KOPT-K1 (cell line): Measurements from ENCODE around the gene CCDC85B.

Experiments used
- H3K27ac ChIP-seq: fragments of 200-600 bp; sonication (generic); 2 replicates; pipeline ENCODE4 v1.5.1; 2016; ENCODE audit warnings: antibody characterized with exemption, mild to moderate bottlenecking, low read depth, low read length; ENCODE audit not compliant: poor library complexity, severe bottlenecking
- H3K36me3 ChIP-seq: fragments of 200-600 bp; sonication (generic); 2 replicates; pipeline ENCODE4 v1.5.1; 2017; ENCODE audit warnings: antibody characterized with exemption, mild to moderate bottlenecking, low read length, moderate library complexity; ENCODE audit not compliant: insufficient read depth
- H3K9me3 ChIP-seq: fragments of 200-600 bp; sonication (generic); 2 replicates; pipeline ENCODE4 v1.5.1; 2017; ENCODE audit warnings: antibody characterized with exemption, low read length, mild to moderate bottlenecking; ENCODE audit not compliant: insufficient read depth, poor library complexity, severe bottlenecking

CCDC85B gene

DNA sequence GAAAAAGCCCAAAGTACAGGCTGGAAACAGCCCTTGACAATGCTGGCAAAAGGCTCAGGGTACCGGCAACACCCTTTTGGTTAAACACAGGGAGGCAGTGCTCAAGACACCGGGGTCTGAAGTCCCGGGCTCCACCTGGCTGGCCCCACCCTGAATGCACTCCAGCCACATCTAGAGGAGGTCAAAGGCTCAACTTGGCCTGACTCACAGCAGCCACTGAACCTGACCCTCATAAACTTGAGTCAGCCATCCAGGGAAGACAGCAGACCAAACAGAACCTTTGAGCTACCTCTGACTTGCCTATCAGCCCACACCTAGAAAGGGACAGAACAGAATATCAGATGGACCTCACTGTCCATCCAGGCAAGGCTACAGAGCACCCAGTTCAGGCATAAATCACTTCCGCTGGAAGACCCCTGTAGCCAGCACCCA lies 36.3 kb upstream of the CCDC85B start:
- no peak overlapping the region for H3K27ac ChIP-seq
- H3K9me3 ChIP-seq: peaks cover 4% of the 10 kb centered on the region
- peaks cover 62% of the 10 kb centered on the region for H3K36me3 ChIP-seq

DNA sequence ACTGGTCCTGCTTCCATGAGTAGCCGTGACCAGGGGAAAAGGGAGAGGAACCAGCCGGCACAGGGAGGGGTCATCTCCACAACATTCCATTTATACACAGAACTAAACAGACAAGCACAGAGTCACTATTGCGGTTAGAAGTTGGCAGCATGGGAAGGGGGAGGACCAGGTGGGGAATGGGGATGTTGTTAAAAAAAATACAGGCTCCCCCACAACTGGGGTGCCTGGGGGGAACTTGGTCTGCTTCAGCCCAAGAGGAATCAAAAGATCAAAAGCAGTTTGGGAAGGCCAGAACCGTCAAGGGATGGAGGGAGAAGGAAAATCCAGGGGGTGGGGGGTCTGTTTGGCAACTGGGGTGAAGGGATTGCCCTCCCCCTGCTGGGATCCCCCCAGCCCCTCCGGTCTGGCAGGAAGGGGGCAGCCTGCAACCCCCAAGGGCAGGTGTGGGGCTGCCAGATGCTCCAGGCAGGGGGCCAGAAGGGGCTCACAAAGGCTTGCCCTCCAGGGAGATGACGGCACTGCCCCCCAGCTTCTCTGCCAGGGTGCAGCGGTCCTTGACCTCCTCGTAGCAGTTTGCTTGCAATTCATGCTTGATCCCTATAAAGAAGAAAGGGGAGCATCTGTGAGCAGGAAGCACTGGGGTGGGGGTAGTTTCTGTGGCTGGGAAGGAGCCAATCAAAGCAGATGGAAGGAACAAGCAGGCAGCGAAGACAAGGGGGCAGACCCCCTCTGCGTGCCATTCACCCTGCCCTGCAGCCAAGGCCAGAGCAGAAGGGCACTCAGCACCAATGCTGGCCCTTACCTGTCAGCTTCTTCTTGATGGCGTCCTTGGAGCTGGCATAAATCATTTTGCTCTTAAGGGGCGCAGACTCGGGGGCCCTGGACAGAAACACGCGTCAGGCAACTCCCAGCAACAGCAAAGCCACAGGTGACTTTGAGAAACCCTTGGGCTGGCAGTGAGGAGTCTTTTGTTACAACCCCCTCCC lies 35.3 kb upstream of the CCDC85B start:
- no peak overlapping the region for H3K27ac ChIP-seq
- H3K36me3 ChIP-seq: peaks cover 62% of the 10 kb centered on the region
- peaks cover 4% of the 10 kb centered on the region for H3K9me3 ChIP-seq

DNA sequence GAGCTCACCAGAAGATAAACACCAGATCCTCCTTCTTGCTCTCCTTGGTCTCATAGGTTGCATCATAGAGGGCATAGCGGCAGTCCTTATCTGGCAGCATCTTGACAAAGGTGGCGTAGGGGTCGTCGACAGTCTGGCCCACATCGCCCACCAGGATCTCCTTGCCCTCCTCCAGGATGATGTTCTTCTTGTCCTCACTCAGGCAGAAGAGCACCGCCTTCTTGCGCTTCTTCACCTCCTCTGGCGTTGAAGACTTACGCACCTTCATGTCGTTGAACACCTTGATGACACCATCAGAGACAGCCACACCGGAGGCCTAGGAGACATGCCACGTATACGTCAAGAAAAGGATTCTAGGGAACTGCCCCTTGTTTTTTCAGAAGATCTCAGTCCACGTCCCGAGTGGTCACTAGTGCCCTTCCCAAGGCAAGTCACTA lies 34.5 kb upstream of the CCDC85B start:
- Histone ChIP-seq H3K36me3 (peaks cover 58% of the 10 kb centered on the region), H3K27ac (peak overlapping the region; percentile 91)

DNA sequence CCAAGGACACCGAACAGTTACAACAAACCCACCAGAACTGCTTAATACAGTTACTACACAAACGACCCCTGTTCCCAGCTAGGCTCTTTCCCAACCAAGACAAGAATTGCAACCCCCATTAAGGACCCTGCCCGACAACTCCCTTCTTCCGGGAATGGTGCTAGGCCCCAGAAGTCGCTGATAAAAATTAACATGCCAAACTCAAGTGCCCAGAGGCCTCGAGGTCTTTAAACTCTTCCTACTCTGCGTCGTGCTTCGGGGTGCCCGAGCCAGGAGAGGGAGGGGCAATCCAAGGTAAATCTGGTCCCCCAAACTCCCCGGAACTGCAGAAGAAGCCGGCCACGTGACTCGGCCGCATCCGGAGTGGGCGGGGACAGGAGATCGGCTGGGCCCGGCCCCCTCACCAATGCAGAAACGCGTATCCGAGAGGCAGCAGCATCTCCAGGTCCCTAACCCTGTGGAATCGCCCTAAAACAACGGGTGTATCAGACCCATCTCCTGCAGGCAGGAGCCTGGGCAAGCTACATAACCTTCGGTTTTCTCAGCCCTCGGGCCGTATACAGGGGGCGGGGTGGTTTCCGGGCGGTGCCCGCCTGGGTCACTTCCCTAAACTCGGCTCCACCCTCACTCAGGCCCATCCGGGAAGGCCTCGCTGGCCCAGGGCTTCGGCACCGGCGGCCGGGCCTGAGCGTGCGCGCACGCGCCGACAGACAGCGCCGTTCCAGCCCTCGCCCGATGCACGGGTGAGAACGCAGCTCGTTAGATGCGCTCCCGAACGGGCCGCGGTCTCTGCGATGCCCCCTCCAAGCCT lies 33.6 kb upstream of the CCDC85B start:
- Histone ChIP-seq H3K9me3 (no peaks in the 10 kb centered on the region), H3K36me3 (peaks cover 52% of the 10 kb centered on the region), H3K27ac (peak overlapping the region; percentile 91)

More for the DNA sequence above, 34.5 kb upstream of the CCDC85B start:
- H3K9me3 ChIP-seq: peaks cover 4% of the 10 kb centered on the region

DNA sequence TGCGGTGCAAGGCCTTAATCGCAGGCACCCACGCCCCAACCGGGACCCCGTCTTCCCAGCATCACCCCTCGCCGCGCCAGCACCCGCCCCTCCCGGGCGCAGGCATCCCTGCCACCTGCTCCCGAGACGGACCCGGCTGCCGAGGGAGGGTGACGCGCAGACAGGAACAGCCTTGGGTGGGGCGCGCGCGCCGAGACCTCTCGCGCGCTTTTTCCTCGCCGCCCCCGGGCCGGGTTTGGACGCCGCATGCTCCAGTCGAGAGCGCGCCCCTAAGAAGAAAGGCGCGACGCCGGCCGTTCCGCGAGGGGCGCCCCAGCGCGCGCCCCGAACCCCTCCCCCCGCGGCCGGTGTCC lies 33.0 kb upstream of the CCDC85B start:
- Histone ChIP-seq H3K9me3 (no peaks in the 10 kb centered on the region), H3K36me3 (peaks cover 52% of the 10 kb centered on the region), H3K27ac (peak overlapping the region; percentile 91)

DNA sequence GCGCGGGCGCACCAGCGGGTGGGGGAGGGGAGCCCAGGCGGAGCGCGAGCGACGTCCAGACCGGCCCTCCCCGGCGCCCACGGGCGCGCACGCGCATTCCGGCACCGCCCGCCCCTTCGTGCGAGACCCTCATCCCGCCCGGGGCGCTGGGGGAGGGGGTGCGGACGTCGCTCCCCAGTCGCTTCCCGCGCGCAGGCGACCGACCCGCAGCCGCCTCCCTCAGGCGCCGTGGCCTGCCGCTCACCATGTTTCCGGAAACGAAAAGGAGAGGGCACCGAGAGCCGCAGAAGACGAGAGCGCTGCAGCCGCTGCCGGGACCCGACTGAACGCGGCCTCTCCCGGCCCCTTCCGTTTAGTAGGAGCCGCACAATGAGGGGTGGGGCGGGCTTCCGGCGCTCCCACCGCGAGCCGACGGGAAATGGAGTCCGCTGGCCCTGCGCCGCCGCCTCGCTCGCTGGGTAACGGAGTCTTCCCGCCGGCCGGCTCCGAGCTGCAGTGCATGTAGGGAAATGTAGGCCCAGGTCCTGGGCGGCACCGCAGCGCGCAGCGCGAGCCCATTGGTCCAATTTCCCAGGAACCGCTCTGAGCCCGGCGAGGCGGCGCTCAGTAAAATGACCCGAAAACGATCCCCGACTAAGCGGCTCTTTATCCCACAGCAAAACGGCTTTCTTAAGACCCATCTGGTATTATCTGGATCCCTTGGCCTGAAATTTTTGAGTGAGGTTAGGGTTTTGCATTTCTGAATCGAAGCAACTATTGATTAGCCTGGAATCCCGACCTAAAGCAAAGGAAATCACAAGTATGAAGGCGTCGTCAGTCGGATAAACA lies 32.4 kb upstream of the CCDC85B start, which contains the start of gene CFL1:
Gene CFL1 (minus strand): TSS at position 328 of the 828 bp plus-strand sequence. CDS start 81 bp downstream, at position 247.
- Histone ChIP-seq H3K9me3 (no peaks in the 10 kb centered on the region), H3K36me3 (peaks cover 52% of the 10 kb centered on the region), H3K27ac (peak within 1 kb of the TSS; percentile 91)

DNA sequence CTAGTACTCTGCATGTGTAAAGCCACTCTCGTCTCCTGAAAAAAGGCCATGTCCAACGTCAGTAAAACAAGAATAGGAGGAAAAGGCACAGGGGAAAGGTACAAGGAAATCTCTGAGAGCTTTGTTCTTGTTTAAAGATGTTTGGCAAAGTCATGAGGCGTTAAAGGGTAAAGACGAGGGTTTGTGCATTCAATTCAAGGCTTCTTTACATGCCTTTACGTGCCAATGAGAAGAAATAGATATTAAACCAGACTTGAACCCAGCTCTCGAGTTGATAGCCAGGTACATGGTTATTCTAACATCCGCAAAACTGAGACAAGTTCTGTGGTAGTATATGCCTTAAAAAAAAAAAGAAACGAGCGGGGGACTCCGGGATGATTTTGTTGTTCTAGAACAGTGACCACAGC lies 31.8 kb upstream of the CCDC85B start:
- H3K36me3 ChIP-seq: peaks cover 52% of the 10 kb centered on the region
- peak overlapping the region; percentile 91 for H3K27ac ChIP-seq
- no peaks in the 10 kb centered on the region for H3K9me3 ChIP-seq

DNA sequence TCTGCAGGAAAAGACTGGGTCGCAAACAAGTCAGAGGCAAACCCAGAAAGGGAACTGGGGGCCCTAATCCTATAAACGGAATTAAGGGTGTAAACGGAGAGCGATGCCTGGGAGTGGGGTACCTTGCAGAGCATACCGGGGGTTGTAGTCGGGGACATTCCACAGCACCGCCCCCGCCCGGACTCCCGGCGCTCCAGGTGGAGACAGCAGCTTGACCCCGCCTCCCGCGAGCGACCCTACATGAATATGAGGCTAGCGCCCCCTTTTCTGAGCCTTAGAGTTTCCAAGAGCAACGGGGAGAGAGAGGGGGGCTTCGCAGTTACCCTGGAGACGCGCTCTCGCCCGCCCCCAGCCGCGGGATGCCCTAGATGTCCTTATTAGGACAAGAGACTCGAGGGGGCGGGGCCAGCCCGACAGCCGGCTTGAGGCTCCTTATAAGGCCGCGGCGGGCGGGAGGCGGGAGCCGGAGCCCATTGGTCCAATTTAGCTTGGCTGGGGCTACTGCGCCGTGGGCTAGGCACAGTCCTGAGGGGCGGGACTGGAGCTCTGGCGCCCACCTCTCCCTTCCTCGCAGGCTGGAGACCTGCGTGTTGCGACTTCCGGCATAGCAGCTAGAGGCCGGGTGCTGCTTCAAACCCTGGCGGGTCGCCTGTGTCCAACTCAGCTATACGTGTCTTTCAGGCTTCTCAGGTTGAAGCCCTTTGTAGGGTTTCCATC lies 31.2 kb upstream of the CCDC85B start:
- Histone ChIP-seq H3K27ac (peak overlapping the region; percentile 91), H3K9me3 (no peaks in the 10 kb centered on the region), H3K36me3 (peaks cover 52% of the 10 kb centered on the region)

DNA sequence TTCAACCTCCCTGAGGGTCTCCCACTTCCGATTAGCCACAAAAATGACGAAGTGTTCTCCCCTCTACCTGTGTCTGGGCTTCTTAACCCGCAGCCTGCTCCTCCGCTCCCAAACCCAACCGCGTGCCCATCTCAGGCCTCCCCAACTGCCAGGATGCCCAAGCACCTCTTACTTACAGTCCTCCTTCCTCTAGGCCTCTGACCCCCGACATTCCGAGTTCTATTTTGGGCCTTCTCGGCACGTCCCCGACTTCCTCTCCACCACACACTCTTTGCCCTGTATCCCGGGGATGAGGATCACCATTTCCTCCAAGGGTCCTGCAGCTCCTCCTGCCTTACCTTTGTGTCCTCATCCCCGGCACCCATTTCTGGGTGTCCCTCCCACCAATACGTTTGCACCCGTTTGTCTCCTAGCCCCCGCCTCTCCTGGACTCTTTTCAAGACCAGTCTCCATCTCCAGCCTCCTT lies 30.6 kb upstream of the CCDC85B start:
- H3K9me3 ChIP-seq: no peaks in the 10 kb centered on the region
- H3K36me3 ChIP-seq: peaks cover 52% of the 10 kb centered on the region
- H3K27ac ChIP-seq: peak overlapping the region; percentile 91

DNA sequence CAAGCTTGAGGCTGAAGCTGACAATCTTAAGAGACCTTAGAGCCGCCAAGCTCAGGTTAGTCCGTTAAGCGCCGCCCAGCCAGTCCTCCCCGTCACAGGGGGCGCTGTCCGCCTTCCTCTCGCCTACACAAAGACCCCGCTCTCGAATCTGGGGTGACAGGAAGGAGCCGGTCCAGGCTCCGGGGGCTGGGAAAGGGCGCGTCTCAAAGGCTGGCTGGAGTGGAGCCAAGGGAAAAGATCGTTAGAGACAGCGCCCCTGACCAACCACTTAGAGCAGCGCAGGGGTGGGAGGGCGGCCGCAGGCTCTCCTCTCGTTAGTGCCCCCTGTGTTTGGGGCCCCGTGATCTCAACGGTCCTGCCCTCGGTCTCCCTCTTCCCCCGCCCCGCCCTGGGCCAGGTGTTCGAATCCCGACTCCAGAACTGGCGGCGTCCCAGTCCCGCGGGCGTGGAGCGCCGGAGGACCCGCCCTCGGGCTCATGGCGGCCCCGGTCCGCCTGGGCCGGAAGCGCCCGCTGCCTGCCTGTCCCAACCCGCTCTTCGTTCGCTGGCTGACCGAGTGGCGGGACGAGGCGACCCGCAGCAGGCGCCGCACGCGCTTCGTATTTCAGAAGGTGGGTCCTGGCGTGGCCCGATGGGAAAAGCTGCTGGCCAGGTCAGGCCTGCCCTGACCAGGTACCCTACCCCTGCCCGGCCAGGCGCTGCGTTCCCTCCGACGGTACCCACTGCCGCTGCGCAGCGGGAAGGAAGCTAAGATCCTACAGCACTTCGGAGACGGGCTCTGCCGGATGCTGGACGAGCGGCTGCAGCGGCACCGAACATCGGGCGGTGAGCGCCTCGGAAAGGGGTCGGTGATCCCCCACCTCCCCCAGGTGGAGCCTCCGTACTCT lies 30.0 kb upstream of the CCDC85B start, which contains the start of gene MUS81:
Gene MUS81 (plus strand): TSS at position 156 of the 887 bp plus-strand sequence. CDS start 321 bp downstream, at position 477.
- Histone ChIP-seq H3K9me3 (no peaks in the 10 kb centered on the region), H3K36me3 (peaks cover 52% of the 10 kb centered on the region), H3K27ac (peak within 1 kb of the TSS; percentile 91)

DNA sequence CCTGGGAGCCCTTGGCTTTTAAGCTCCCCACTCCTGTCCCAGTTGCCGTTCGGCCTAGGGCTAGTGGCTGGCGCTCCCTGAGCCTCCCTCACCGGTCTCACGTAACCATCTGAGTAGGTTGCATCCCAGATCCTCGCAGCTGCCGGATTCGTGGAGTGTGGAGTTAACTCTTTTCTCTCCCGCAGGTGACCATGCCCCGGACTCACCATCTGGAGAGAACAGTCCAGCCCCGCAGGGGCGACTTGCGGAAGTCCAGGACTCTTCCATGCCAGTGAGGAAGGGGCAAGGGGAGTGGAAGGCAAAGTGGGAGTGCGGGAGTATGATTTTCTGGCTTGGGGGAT lies 29.3 kb upstream of the CCDC85B start:
- no peaks in the 10 kb centered on the region for H3K9me3 ChIP-seq
- H3K36me3 ChIP-seq: peaks cover 52% of the 10 kb centered on the region
- peak overlapping the region; percentile 91 for H3K27ac ChIP-seq

DNA sequence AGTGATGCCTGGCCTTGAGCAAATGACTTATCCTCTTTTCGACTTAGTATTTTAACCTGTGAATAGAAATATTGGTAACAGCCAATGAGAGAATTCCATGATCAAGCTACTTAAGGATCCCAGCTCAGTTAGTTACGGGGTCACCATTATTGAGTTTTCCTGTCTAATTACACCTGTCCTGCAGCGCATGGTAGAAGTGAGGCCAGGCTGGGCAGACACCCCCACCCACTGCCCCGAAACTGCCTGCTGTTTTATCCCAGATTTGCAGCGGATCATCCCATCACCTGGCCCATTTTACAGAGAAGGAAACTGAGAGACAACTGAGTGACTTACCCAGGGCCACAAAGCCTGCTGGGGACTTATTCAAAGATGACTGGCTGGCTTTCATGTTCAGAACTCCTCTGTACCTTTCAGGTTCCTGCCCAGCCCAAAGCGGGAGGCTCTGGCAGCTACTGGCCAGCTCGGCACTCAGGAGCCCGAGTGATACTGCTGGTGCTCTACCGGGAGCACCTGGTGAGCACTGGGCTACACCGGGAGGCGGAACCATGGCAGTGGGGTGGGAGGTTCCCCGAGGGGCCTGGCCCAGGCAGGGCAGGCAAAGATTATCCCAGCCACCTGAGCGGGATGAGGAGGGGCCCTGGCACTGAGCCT lies 28.8 kb upstream of the CCDC85B start:
- H3K9me3 ChIP-seq: no peaks in the 10 kb centered on the region
- peak overlapping the region; percentile 91 for H3K27ac ChIP-seq
- peaks cover 52% of the 10 kb centered on the region for H3K36me3 ChIP-seq
